NCI-H146 treated with DMSO at 0.1 percent for 48 hours (cell line): ENCODE results near the gene LAMB4.

ENCODE experiments used
- DNase-seq: peaks from one replicate; lab custom pipeline; 2025; ENCODE audit not compliant: unreplicated experiment; lab: John Stamatoyannopoulos, UW

The LAMB4 gene

DNA sequence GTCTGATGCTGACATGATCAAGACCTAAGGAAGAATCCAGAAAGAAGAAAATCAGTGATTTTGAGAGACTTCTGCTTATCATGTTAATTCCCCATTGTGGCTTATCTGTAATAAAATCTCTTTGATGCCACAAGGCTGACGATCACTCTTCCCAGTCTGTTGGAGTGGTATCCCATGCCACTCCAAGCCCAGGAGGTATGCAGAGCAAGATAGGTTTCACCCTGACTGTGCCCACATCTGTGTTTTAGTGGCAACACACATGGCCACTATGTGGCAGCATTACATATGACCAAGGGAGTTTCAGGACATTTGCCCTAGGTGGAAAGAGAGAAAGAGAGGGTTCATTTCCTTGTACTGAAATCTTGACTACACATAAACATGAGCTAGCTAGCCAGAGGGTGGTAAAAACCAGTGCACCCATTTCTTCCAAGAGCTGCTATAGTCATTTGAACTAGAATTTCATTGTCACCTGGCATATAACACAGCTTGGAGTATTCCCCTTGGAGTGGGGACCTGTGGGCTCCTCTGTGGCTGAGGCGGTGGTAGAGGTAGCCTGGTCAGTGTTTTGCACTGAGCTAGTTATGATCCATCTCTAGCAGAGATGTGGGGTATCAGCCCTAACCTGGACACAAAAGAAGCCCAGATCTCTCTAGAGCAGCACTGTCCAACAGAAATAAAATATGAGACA lies 20.8 kb downstream of the LAMB4 start:
- no peak for DNase-seq

DNA sequence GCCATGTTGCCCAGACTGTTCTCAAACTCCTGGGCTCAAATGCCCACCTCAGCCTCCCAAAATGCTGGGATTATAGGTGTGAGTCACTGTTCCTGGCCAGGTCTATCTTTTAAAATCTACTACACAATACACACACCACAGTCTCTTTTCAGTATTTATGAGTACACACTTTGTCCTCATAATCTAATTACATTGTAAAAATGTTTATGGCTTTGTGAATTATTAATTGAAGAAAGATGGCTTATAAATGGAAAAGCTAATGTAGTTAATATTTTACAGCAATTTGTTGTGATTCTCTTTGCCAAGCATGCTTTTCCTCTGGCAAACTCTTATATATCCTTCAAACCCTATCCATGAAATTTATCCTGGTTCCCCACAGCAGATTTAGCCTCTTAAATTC lies 22.0 kb downstream of the LAMB4 start:
- no peak for DNase-seq

DNA sequence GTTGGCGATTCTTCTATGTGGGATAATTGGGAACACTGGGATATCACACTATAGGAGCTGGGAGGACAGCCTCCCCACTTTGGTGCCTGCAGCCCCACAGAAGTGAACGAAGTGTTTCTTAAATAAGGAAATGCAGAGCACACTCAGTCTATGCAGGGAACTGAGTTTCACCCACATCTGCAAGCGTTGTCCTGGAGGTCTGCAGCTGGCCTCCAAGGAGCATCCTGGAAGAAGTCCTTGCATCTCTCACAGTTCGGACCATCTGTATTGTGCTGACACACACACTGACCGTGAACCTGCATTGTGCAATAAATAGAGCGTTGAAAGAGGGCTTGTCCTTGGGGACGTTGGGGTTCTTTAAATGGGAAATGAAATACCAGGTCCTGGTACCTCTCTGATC lies 25.8 kb downstream of the LAMB4 start:
- no peak for DNase-seq

DNA sequence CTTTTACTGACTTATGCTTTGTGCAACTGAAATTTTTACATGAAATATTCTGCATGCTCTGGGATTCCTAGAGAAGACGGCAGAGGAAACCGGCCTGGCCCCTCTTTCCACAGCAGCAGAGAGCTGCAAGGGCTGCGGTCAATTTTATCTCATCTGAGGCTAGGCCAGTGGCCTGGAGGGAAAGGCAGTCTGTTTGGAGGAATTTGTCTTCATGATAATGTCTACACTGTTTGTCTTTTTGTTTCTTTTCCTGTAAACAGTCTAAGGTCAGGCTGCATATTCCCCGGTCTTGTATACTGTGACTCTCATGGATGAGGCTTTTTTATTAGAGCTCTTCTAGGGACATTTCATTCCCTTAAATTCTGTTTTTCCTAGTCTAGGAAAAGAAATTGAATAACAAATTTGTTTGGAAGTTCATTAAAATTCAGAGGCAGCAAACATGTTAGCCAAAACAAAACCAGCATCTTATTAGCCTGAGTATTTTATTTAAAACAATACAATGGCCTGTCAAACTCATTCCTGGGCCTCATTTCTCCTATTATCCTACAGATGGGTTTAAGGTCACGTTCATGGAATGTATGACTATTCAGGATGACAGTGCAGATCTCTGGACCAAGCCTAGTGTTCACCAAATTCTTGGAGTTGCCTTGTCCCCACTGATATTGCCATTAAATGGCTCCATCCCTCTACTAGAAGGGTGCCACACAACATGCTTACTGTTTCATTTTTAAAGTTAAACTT lies 26.4 kb downstream of the LAMB4 start:
- DNase-seq, result no peak

DNA sequence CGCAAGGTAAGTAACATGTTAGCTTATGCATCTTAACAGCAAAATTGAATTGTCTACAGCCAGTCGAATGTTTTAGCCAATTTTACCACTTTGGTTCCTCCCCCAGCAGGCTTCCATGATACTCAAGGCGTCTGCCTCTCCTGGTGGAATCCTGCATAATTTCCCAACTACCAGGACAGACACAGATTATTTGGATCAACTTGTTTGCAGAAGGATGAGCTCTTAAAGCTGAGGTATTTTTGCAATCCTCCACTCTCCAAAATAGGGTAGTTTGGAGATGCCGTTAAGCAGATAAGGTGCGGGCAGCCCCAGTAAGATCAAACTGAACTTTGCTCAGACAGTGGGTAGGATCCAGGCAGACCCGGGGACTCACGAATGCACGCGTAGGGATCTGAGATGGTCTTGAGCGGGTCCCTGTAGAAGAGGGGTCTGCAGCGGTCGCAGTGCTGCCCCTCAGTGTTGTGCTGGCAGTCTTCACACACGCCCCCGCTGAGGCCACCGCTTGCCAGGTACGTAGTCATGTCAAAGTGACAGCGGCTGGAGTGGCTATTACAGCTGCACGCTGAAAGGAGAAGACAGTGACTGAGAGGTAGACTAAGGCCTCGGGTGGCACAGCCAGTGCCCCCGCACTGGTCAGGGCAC lies 27.4 kb downstream of the LAMB4 start:
- no peak for DNase-seq

DNA sequence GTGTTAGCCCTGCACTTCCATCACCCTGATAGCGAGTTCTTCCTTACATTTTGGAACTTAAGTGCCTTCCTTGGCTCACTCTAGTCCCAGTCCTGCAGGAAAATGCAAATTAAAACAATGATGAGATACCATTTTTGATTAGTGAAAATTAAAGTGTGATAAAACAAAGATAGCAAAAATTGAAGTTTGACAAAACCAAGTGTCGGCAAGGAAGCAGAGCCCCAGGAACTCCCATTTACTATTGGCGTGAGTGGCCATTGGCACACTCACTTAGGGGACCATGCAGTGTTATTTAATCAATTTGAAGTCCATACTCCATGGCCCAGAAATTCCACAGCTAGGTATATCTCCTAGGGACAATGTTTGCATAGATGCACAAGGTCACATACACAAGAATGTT lies 28.4 kb downstream of the LAMB4 start:
- DNase-seq, result no peak

DNA sequence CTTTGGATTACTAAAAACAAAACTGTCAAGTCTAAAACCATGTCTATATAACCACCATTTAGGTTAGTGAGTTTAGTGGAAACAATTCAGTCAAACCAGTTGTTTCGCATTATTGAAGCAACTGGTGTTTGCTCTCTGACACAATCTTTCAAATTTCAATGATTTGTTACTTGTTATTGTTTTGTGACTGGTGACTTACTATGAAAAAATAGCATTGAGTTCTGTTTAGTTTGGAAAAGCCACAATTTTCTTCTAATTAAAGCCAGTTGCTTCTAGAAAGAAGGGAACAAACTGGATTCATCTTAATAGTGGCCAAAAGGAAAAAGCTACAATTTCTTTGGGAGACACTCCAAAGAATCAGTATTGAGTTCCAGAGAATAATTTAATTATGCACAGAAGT lies 30.4 kb downstream of the LAMB4 start:
- no peak for DNase-seq

DNA sequence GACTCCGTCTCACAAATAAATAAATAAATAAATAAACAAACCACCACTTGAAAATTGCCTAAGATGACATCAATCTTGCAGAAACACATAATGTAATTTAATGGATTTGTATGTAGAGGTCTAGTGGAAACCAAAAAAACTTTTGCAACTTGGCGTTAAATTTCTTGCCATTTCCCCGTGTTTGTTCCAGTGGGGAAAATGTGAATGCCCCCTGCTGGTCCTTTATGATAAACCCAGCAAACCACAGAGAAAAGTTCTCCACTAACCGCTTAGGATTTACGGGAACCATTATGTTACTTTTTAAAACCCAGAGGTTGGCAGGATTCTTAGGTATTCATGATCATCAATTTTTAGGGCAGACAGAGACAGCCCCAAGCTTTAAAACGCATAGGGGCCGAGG lies 32.5 kb downstream of the LAMB4 start:
- no peak for DNase-seq

DNA sequence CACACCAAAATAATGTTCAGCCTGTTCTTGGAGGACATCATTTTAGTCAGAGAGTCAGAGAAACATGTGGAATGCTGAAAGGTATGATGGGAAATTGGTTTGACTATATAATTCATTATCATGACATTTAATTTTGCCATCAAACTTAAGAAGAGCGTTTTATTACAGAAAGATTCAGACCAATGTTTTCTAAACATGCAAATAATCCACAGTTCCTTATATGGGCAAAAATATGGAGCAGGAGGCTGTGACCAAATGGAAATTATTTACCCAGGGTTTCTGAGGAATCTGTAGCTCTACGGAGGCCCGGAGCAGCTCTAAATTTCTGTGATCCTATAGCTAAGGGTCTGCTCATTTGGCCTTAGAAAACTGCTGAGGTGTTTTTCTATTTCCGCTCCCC lies 33.2 kb downstream of the LAMB4 start:
- no peak for DNase-seq

DNA sequence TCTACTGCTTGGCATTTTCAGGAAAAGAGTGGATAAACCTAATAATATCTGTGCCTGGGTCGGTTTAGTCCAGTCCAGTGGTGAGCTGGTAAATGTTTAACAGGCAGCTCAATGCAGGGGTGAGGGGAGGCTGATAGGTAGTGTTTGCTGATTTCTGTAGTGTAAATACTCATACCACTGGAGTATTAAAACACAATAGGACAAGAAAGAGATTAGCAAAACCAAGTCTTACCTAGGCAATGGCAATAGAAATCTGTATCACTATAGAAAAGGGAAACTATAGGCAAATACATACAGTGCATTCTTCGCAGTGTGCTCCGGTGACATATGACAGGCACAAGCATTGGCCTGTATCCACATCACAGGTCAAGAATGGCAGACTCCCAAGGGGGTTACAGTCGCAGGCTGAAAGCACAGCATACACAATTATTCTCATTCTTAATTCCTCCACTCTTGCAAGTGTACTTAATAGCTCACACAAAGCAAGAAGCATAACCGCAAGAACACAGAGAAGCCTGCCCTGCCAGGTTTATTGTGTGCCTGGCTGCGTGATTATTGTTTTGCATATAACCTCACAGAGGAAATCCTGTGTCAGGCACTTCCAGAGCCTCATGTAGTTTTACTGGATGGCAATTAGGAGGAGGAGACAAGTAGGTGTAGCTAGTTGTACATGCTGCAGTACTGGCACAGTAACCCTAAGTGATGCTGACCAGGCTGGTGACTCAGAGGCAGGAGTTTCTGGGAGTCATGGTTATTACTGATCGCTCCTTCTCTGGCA lies 35.0 kb downstream of the LAMB4 start:
- DNase-seq, result no peak

DNA sequence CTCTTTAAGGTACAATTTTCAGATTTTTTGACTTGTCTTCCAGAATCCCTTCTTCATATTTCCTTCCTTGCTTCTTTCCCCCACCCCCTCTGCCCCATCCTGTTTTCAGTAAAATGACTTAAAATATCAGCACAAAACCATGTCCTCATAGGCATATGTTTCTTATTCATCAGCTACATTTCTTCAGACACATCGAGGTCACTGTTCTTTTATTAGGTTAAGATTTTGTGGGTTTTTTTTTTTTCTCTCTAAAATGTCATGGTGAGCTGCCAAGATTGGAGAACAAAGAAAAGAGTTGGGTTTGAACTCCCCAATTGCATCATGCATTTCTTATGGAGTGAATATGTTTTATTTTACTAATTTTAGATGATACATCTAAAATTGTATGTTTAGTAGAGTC lies 35.8 kb downstream of the LAMB4 start:
- no peak for DNase-seq

DNA sequence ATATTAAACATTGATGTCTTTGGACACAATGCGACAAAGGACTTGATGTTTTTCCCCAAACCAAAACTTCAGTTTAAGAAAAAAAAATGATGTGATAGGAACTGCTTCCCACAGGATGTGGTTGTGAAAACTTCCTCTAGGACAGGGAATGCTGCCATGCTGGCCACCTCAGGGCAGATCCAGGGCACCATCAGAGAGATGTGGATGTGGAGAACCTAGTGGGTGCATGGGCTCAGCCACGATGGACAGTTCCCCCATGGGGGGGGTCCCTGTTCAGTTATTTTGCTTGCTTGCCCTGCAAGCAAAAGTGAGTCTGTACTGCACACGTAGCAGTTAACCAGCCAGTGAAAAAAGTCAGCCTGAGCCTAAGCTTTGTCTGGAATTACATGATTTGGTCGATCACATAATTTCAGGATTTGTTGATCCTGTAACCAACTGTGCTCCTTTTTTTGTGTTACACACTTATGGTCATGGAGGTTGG lies 36.3 kb downstream of the LAMB4 start:
- DNase-seq, result no peak

DNA sequence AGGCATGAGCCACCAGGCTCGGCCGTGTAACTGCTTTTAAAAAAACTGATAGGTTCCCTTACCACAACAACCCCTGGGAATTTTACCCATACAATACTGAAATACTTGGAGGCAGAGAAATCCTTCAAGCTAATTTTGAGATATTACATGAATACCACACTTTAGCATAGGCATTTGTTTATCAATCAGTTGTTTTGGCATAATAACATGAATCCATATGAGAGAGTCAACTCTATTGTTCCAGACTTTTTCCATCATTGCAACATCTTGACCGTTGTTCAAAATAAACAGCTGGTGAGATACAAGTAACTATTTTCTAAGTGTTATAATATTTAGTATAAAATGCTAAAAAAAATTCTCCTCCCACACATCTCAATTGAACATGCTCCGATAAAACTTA lies 36.8 kb downstream of the LAMB4 start:
- no peak for DNase-seq

DNA sequence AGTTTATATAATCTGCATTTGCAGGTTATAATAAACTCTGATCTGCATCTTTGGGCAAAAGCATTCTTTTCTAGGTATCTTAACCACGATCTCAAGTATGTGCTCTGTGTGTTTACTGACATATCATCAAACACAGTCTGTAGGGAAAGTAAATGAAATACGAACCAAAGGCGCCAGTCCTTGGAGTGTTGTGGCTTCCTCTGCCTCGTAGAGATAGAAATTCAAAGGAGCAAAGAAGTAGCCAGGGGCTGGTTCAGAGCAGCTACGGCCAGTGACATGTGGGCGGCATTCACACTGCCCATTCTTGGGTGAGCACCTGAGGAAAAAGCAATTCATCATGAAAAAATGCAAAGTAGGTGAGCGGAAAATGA lies 38.7 kb downstream of the LAMB4 start:
- DNase-seq, result no peak

DNA sequence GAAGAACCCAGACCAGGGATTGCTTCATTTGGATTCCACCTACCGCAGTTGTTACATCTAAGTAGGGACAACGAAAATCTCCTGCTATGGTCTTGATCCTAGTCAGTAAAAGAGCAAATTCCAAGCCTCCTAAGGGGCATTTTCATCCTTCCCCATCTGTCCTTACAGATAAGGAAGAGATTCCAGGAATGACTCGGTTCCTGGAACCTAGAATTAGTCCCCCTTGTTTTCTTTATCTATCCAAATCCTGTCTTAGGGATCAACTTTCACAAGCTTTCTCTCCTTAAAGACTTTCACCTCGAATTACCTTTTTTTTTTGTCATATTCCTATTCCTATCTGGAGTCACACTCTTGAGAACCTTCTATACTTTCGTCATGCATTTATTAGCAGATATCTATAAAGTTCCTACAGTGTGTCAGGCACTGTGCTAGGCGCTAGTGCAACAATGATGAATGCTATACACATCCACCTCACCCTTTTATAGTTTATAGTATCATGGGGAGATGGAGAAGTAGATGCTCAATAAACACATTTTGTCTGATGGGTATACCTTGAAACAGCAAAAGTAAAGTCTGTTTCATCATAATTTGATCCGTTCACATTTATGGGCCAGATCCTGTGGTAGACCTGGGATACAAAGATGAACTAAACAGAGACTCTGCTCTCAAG lies 39.2 kb downstream of the LAMB4 start:
- DNase-seq, result no peak

DNA sequence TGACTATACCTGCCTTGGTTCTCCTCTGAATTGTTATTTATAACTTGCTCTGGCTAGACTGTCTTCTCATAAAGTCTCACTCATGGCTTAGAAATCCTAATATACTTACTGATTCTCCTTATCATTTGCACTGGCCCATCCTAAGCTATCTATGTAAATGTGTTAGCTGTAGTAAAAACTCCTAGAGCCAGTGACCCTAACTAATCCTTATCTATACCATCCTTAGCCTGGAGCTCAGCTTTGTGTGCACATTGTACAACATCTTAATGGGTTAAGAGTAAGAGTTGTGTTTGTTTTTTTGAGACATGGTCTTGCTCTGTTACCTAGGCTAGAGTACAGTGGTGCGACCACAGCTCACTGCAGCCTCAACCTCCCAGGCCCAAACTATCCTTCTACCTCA lies 40.8 kb downstream of the LAMB4 start:
- no peak for DNase-seq

DNA sequence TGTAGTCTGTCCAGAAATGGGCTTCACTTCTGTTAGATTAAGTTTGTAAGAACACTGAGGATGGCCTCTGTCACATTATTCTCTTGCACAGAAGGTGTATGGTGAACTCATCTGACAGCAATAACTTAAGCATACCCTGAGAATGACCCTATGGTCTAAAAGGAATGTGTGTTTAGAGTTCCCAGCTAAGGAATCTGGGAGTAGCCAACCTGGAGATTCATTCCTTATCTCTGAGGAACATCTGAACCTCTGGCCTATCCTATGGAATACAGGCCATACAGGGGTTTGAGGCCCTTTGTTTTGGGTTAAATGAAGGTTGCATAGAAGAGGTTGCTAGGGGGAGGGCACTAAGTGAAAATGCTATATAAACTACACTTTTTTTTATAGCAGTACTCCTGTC lies 41.4 kb downstream of the LAMB4 start:
- DNase-seq, result no peak

DNA sequence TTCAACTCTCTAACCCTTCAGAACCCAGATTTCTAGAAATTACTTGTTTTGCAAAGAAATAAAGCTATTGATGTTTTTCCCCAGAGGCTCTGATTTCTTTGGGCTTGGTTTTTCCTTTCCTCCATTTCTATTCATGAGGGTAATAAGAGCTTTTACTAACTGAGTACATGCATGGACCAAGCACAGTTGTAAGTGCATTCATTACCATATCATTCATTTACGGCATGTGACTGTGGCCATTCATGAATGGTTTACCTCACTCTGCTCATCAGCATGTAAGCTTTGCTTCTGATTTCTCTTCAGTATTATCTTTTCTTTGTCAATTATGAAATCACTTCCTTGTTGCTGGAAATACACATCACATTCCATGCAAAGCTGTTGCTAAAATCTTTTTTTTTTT lies 42.4 kb downstream of the LAMB4 start:
- DNase-seq, result no peak

DNA sequence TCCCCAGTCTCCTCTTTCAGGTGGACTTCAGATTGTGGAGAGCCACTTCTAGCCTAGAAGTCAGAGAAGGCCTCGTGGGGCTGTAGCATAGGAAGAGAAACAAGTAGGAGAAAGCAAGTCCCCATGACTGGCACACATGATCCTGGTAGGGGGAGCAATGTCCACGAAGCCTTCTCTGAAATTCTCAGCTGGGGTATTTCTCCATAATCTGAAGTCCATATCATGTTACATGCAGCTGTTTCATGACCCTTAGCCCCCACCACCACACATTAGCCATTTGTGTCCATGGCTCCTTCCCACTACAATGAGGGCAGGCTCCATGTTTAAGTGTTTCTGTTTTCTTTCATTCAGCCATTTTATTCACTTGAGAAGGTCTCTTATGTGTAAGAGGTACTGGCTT lies 43.2 kb downstream of the LAMB4 start:
- no peak for DNase-seq

DNA sequence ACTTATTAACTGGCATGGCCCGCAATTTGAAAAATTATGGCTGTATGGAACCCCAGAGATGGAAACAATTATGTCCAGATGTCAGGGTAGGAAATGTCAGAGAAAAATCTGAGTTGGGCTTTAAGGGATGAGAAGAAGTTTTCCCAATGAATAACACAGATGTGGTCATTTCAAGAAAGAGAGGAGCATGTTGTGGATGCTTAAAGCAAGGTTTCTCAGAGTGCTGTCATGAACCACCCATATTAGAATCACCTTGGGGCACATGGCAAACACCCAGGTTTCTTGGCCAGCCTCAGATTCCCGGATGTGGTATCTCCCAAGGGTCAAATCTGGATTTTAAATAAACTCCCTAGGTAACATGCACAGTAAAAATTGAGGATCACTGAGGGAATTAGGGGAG lies 43.6 kb downstream of the LAMB4 start:
- no peak for DNase-seq

DNA sequence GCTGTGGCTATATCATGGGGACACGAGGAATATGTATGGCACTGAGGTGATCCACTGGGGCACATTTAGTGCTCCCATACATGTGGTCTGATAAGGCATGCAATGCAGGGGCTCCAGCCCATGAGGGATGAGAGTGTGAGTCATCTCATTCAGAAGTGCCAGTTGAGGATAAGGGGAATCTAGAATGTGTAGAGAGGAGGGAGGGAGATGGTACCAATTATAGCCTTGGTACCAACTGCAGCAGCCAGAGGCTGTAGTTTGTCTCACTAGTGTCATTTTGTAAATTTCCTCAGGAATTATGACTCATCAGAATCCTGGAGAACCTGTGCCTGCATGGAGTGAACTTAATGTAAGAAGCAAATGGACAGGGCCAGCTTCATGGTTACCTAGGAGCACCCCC lies 46.2 kb downstream of the LAMB4 start:
- no peak for DNase-seq
